B cell (primary cell): ENCODE data around the gene TIE1.

Experiments
- CTCF ChIP-seq: fragments of 200-600 bp; IDR thresholded peaks from one replicate; pipeline ENCODE4 v1.8.0; 2022; ENCODE audit warnings: antibody characterized with exemption, mild to moderate bottlenecking
- EZH2 ChIP-seq: IDR thresholded peaks from 2 replicates; pipeline ENCODE4 v1.6.1; 2012; ENCODE audit warnings: borderline replicate concordance, low read depth, mild to moderate bottlenecking, moderate library complexity, low read length; ENCODE audit not compliant: insufficient read depth, poor library complexity, severe bottlenecking

GRCh38 chr1:43321331-43321891, 20.6 kb downstream of the TIE1 start:
- TF ChIP-seq CTCF = no peak
- no peak for TF ChIP-seq EZH2
